Stimulated activated CD4-positive, alpha-beta T cell treated with anti-CD3 and anti-CD28 coated beads, Interleukin-4, amount 100 ng/mL, for 48 hours (primary cell): ENCODE results near the gene OBSCN.
A peak's percentile ranks its signal among the peaks of the same experiment; 100 is the strongest.

Experiments
- DNase-seq, 2 donors: peaks; one replicate each; pipeline ENCODE4 v3.0.0-alpha.2; 2020; ENCODE audit warnings: low read depth in 2 of 2

Gene OBSCN

GRCh38 chr1:228368801-228369607 lies 161.2 kb downstream of the OBSCN start:
- no peak for DNase-seq

GRCh38 chr1:228369608-228370438 lies 162.0 kb downstream of the OBSCN start:
- no peak for DNase-seq

GRCh38 chr1:228370439-228370940 lies 162.6 kb downstream of the OBSCN start:
- DNase-seq, result no peak

- DNase-seq, result no peak
Measured at GRCh38 chr1:228370941-228371740, 163.3 kb downstream of the OBSCN start.

GRCh38 chr1:228371741-228372182 lies 163.9 kb downstream of the OBSCN start:
- DNase-seq, result no peak

GRCh38 chr1:228372183-228373003 lies 164.5 kb downstream of the OBSCN start:
- no peak for DNase-seq

- DNase-seq, result no peak
Measured at GRCh38 chr1:228373004-228373680, 165.3 kb downstream of the OBSCN start.

- no peak for DNase-seq
Measured at GRCh38 chr1:228373681-228374571, 166.1 kb downstream of the OBSCN start.

- no peak for DNase-seq
Measured at GRCh38 chr1:228374711-228375577, 167.1 kb downstream of the OBSCN start.

- DNase-seq, result no peak
Measured at GRCh38 chr1:228375578-228376261, 167.9 kb downstream of the OBSCN start.

- no peak for DNase-seq
Measured at GRCh38 chr1:228376262-228376628, 168.4 kb downstream of the OBSCN start.

- DNase-seq, result no peak
Measured at GRCh38 chr1:228376651-228377631, 169.1 kb downstream of the OBSCN start.

- no peak for DNase-seq
Measured at GRCh38 chr1:228377664-228378089, 169.8 kb downstream of the OBSCN start.

- peak; percentile 51 to 59 for DNase-seq
Measured at GRCh38 chr1:228378090-228378872, 170.4 kb downstream of the OBSCN start.

GRCh38 chr1:228378873-228379460 lies 171.1 kb downstream of the OBSCN start:
- DNase-seq, result no peak
